ENCODE measurements around the gene SDK2. TPM values are rescaled to one million over a fixed set of nuclear protein-coding genes. Genes with fewer than 3 reads are reported as not detected.

The SDK2 gene, protein sequence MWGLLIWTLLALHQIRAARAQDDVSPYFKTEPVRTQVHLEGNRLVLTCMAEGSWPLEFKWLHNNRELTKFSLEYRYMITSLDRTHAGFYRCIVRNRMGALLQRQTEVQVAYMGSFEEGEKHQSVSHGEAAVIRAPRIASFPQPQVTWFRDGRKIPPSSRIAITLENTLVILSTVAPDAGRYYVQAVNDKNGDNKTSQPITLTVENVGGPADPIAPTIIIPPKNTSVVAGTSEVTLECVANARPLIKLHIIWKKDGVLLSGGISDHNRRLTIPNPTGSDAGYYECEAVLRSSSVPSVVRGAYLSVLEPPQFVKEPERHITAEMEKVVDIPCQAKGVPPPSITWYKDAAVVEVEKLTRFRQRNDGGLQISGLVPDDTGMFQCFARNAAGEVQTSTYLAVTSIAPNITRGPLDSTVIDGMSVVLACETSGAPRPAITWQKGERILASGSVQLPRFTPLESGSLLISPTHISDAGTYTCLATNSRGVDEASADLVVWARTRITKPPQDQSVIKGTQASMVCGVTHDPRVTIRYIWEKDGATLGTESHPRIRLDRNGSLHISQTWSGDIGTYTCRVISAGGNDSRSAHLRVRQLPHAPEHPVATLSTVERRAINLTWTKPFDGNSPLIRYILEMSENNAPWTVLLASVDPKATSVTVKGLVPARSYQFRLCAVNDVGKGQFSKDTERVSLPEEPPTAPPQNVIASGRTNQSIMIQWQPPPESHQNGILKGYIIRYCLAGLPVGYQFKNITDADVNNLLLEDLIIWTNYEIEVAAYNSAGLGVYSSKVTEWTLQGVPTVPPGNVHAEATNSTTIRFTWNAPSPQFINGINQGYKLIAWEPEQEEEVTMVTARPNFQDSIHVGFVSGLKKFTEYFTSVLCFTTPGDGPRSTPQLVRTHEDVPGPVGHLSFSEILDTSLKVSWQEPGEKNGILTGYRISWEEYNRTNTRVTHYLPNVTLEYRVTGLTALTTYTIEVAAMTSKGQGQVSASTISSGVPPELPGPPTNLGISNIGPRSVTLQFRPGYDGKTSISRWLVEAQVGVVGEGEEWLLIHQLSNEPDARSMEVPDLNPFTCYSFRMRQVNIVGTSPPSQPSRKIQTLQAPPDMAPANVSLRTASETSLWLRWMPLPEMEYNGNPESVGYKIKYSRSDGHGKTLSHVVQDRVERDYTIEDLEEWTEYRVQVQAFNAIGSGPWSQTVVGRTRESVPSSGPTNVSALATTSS (N-terminal part only)
- under 0.01 TPM in 2 replicates for total RNA-seq

GRCh38 chr17:73644145-73645049 is at the start of gene SDK2:
Gene SDK2 (minus strand): TSS chr17:73644445. CDS start chr17:73644088, 357 bp downstream.
- peak within 1 kb of the TSS; percentile 9 for H3K4me3 ChIP-seq (ENCODE audit: low read depth, low read length)
- TF ChIP-seq CTCF (IDR thresholded peaks at IDR 0.05; ENCODE audit: insufficient read depth, low read depth, low read length) = no peak
- no peak for DNase-seq (ENCODE audit: low read depth)

DNA sequence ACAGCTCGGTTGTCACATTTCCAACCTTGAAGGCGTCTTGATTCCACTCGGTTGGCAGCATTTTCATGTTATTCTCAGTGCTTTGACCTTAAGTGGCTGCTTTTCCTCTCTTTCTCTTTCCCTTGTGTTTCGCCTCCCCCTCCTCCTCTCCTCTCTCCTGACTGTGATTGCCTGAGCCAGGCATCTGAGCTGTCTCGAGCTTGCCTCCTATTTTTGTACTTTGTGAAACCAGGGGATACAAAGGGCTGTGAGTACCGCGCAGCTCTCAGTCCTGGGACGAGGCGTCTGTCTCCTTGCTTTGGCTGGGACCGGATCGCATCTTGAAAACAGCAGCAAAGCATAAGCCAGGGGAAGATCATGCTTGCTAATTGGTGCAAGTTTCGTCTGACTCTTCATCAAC is 48.8 kb upstream of the SDK2 start:
- DNase-seq (ENCODE audit: low read depth) = no peak
- no peak for TF ChIP-seq CTCF (IDR thresholded peaks at IDR 0.05; ENCODE audit: insufficient read depth, low read depth, low read length)
- no peak overlapping the region for H3K4me3 ChIP-seq (ENCODE audit: low read depth, low read length)

DNA sequence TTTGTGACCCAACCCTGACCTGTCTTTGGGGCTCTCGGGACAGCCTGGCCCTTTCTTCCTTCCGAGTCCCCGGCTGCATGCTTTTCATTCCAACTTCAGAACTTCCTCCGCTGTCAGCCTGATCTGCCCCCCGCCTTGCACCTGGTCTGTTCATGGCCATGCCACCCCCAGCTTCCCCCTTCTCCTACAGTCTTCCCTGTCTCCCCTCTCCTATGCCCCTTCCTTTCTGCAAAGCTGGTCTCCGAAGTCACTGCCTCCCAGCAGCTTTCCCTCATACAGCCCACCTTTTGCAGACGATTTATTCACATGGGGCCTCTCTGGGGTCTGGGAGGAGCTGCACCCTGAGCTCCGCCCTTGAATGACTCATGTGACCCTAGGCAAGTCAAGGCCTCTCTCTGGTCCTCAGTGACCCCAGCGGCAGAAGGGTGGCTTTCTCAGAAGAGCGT is 47.1 kb upstream of the SDK2 start:
- DNase-seq (ENCODE audit: low read depth) = no peak
- H3K4me3 ChIP-seq (ENCODE audit: low read depth, low read length) = no peak overlapping the region
- no peak for TF ChIP-seq CTCF (IDR thresholded peaks at IDR 0.05; ENCODE audit: insufficient read depth, low read depth, low read length)

- H3K4me3 ChIP-seq (ENCODE audit: low read depth, low read length) = no peak overlapping the region
- no peak for TF ChIP-seq CTCF (IDR thresholded peaks at IDR 0.05; ENCODE audit: insufficient read depth, low read depth, low read length)
- no peak for DNase-seq (ENCODE audit: low read depth)
Measured at GRCh38 chr17:73690676-73691075, 46.4 kb upstream of the SDK2 start.

GRCh38 chr17:73689596-73690275 is 45.5 kb upstream of the SDK2 start:
- no peak overlapping the region for H3K4me3 ChIP-seq (ENCODE audit: low read depth, low read length)
- no peak for DNase-seq (ENCODE audit: low read depth)
- TF ChIP-seq CTCF (IDR thresholded peaks at IDR 0.05; ENCODE audit: insufficient read depth, low read depth, low read length) = no peak
